ENCODE data around the gene MED8.

The MED8 gene

GRCh38 chr1:43389326-43390313, at the start of gene MED8, which contains the start of gene SZT2:
TSS of gene MED8 (minus strand) at chr1:43389800. CDS start at chr1:43389764, 36 bp downstream.
TSS of gene SZT2 (plus strand) at chr1:43389899. CDS start at chr1:43389969, 70 bp downstream.
- peak; percentile 95 for DNase-seq

GRCh38 chr1:43438953-43439581, 49.5 kb upstream of the MED8 start:
- DNase-seq = no peak

- no peak for DNase-seq
Observed at GRCh38 chr1:43438576-43438952, 49.0 kb upstream of the MED8 start.

- DNase-seq = no peak
Observed at GRCh38 chr1:43438006-43438405, 48.4 kb upstream of the MED8 start.

- no peak for DNase-seq
Observed at GRCh38 chr1:43437031-43437973, 47.7 kb upstream of the MED8 start.

- DNase-seq = no peak
Observed at GRCh38 chr1:43436371-43436770, 46.8 kb upstream of the MED8 start.

GRCh38 chr1:43435146-43436145, 45.8 kb upstream of the MED8 start:
- DNase-seq = no peak

GRCh38 chr1:43434256-43434655, 44.7 kb upstream of the MED8 start:
- DNase-seq = no peak

- DNase-seq = no peak
Observed at GRCh38 chr1:43432907-43433306, 43.3 kb upstream of the MED8 start.

GRCh38 chr1:43432171-43432860, 42.7 kb upstream of the MED8 start:
- DNase-seq = no peak

- no peak for DNase-seq
Observed at GRCh38 chr1:43431676-43432075, 42.1 kb upstream of the MED8 start.

- DNase-seq = no peak
Observed at GRCh38 chr1:43430831-43431230, 41.2 kb upstream of the MED8 start.

GRCh38 chr1:43427941-43428340, 38.3 kb upstream of the MED8 start:
- no peak for DNase-seq

- DNase-seq = no peak
Observed at GRCh38 chr1:43427524-43427923, 37.9 kb upstream of the MED8 start.

- no peak for DNase-seq
Observed at GRCh38 chr1:43426221-43426620, 36.6 kb upstream of the MED8 start.

GRCh38 chr1:43425045-43425444, 35.4 kb upstream of the MED8 start:
- no peak for DNase-seq

- DNase-seq = peak; percentile 19
Observed at GRCh38 chr1:43423672-43424550, 34.3 kb upstream of the MED8 start.

- no peak for DNase-seq
Observed at GRCh38 chr1:43422995-43423671, 33.5 kb upstream of the MED8 start.

All from stimulated activated CD4-positive, alpha-beta T cell treated with anti-CD3 and anti-CD28 coated beads, Interleukin-15, amount 100 ng/mL, for 24 hours (primary cell).